Stimulated activated memory B cell treated with anti-CD40 and anti-IgM and Interleukin-4, amounts not matched to agents 10 μg/mL and 1 μg/mL and 100 μg/mL, for 72 hours (primary cell): ENCODE results near the gene GALNT17.

Experiments used
- ATAC-seq: fragments of 150-1000 bp; cut with Tn5 transposase; 2 replicates; pipeline ENCODE4 v1.10.0; 2021
- H3K27ac Mint-ChIP-seq: one replicate; pipeline ENCODE4 v1.8.0; 2022; ENCODE audit warnings: mild to moderate bottlenecking, mixed read lengths
- H3K27me3 Mint-ChIP-seq: one replicate; pipeline ENCODE4 v1.8.0; 2022; ENCODE audit warnings: mixed read lengths
- H3K36me3 Mint-ChIP-seq: one replicate; pipeline ENCODE4 v1.8.0; 2022; ENCODE audit warnings: mixed read lengths
- H3K4me1 Mint-ChIP-seq: one replicate; pipeline ENCODE4 v1.8.0; 2022; ENCODE audit warnings: mixed read lengths
- H3K4me3 Mint-ChIP-seq: one replicate; pipeline ENCODE4 v1.8.0; 2022; ENCODE audit warnings: mild to moderate bottlenecking, moderate library complexity, mixed read lengths
- H3K9me3 Mint-ChIP-seq: one replicate; pipeline ENCODE4 v1.8.0; 2022; ENCODE audit warnings: mixed read lengths

Gene GALNT17

DNA sequence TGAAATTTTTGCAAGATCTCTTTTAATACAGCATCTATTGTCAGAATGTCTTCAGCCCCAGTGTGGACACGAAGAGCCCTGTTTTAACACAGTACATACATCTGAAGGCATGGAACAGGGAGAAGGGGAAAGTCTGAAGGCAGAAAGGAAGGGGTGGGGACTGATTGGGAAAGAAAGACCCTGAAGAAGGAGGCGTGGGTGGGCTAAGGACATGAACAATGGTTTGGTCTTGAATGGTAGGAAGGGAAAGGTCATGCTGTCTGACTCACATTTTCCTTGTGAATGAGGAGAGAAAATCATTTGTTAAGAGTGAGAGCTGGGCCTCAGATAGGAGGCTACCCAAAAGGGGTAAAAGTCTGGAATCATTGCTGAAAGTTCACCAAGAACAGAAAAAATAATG, 297.1 kb downstream of the GALNT17 start:
- Mint-ChIP-seq H3K27me3 (no peaks in the 10 kb centered on the region), H3K36me3 (no peaks in the 10 kb centered on the region), H3K4me1 (no peaks in the 10 kb centered on the region), H3K4me3 (no peak overlapping the region), H3K27ac (no peak overlapping the region), H3K9me3 (peaks cover 2% of the 10 kb centered on the region)
- ATAC-seq = no peak

DNA sequence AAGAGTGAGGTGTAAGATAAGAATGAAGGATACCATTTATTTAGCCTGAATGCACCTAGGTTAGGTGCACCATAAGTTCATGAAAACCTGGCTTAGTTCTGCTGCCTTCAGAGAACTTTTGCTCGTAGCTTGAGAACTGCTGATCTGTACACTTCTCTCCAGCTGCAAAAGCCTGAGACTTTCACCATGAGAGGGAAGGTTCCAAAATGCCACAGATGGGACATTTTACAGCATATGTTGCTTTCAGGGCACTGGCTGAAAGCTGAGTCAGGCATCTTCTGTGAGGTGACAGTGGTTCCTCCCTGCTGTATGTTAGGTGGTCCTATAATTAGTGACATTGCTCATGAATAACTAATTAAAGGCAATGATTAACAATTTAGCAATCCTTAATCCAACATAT, 298.3 kb downstream of the GALNT17 start:
- H3K4me3 Mint-ChIP-seq = no peak overlapping the region
- no peaks in the 10 kb centered on the region for H3K27me3 Mint-ChIP-seq
- ATAC-seq = no peak
- no peak overlapping the region for H3K27ac Mint-ChIP-seq
- H3K9me3 Mint-ChIP-seq = peaks cover 2% of the 10 kb centered on the region
- H3K4me1 Mint-ChIP-seq = no peaks in the 10 kb centered on the region
- no peaks in the 10 kb centered on the region for H3K36me3 Mint-ChIP-seq

DNA sequence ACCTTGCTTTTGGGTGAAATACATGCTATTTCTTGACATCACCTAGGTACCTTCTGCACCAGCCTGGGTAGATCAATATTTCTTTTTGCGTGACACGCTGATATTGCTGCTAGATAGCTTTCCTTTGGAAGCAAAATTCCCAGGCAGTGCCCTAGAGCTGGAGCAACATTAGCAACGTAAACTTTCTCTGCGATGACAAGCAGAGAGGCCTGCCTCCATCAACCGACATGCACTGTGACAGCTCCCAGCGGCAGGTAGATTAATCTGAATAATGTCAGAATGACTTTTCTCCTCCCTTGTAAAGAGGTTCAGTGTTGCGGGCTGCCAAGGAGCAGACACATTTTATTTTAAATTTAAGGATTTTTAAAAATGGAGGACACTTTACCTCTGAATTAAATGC, 307.4 kb downstream of the GALNT17 start:
- no peak overlapping the region for H3K4me3 Mint-ChIP-seq
- no peaks in the 10 kb centered on the region for H3K27me3 Mint-ChIP-seq
- ATAC-seq = no peak
- H3K27ac Mint-ChIP-seq = no peak overlapping the region
- H3K36me3 Mint-ChIP-seq = no peaks in the 10 kb centered on the region
- H3K4me1 Mint-ChIP-seq = no peaks in the 10 kb centered on the region
- peaks cover 12% of the 10 kb centered on the region for H3K9me3 Mint-ChIP-seq

DNA sequence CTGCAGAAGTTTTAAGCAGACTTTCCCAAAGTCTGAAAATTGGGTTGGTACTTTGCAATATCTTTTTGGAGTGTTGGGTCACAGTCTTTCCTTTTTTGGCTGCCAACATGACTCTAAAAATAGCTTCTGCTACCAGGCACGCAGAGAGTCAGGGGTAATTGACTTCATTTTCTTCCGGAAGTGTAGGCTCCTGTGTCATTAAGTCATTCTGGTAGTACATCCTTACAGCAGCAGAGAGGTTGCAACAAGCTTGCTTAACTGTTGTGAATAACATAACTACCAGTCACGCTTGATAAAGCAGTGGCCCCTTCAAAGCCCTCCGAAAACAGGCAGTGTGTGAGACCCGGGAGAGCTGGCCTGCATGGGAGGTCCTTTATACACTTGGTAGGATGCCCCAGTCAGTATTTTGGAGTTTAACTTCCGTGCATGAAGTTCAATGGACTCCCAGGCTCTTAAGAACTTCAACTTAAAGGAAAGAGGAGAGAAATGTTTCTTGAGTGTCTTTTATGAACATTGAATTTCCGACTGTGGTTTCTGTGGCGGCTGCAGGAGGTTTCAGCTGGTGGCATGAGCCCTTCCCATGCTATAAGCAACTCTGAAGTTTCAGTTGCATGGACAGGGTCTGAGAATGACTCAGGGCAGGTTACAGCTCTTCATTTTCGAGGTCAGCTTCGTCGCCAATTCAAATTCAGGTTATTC, 310.7 kb downstream of the GALNT17 start:
- Mint-ChIP-seq H3K27me3 (no peaks in the 10 kb centered on the region), H3K4me1 (no peaks in the 10 kb centered on the region), H3K36me3 (no peaks in the 10 kb centered on the region), H3K4me3 (no peak overlapping the region), H3K9me3 (peaks cover 11% of the 10 kb centered on the region), H3K27ac (no peak overlapping the region)
- no peak for ATAC-seq

DNA sequence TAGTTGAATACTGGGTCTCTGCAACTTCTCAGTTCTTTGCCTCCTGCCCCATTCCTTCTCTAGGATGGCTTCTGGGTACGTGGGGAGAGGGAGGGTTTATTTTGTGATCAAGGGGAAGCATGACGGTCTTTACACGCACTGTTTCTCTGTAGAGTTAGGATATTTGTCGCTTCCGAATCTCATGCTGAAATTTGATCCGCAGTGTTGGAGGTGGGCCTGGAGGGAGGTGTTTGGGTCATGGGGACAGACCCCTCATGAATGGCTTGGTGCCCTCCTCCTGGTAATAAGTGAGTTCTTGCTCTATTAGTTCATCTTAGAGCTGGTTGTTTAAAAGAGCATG, 311.2 kb downstream of the GALNT17 start:
- Mint-ChIP-seq H3K27me3 (no peaks in the 10 kb centered on the region), H3K4me3 (no peak overlapping the region), H3K36me3 (no peaks in the 10 kb centered on the region), H3K4me1 (no peaks in the 10 kb centered on the region), H3K27ac (no peak overlapping the region), H3K9me3 (peaks cover 15% of the 10 kb centered on the region)
- ATAC-seq = no peak

DNA sequence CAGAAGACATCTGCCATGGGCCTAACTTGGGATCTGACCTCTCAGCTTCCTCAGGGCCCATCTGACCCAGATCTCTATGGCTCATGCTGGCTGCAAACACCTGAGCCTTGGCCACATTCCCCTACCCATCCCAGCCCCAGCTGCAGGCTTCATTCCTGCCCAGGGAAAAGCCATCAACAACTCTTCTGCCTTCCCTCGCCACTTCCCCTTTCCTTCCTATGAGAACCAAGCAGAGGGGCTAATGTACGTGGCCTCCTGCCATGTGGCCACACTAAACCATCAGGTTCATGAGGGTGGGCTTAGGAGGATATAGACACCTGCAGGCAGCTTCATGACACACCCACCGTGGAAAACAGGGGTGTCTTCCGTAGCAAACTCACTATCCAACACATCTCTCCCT, 312.2 kb downstream of the GALNT17 start:
- Mint-ChIP-seq H3K36me3 (no peaks in the 10 kb centered on the region), H3K27ac (no peak overlapping the region), H3K27me3 (no peaks in the 10 kb centered on the region), H3K4me1 (no peaks in the 10 kb centered on the region), H3K9me3 (peaks cover 16% of the 10 kb centered on the region), H3K4me3 (no peak overlapping the region)
- ATAC-seq = no peak

DNA sequence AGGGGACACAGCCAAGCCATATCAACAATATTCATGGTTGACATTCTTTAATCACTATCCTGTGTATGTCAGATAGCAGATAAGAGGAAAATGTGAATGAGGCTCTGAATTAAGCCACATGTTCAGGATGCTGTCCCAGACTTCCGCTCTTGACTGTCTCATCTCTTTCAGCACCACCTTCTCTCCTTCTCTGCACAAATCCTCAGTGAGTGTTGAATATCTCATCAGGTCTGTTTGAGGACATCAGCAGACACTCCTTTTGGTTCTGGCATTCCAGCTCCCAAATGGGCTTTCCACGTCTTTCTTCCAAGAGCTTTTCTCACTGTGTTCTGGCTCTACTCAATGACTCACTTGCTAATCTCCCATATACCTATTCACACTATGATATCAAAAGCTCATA, 321.7 kb downstream of the GALNT17 start:
- H3K9me3 Mint-ChIP-seq = peaks cover 3% of the 10 kb centered on the region
- no peak for ATAC-seq
- no peak overlapping the region for H3K27ac Mint-ChIP-seq
- no peak overlapping the region for H3K4me3 Mint-ChIP-seq
- no peaks in the 10 kb centered on the region for H3K36me3 Mint-ChIP-seq
- H3K27me3 Mint-ChIP-seq = no peaks in the 10 kb centered on the region
- no peaks in the 10 kb centered on the region for H3K4me1 Mint-ChIP-seq

DNA sequence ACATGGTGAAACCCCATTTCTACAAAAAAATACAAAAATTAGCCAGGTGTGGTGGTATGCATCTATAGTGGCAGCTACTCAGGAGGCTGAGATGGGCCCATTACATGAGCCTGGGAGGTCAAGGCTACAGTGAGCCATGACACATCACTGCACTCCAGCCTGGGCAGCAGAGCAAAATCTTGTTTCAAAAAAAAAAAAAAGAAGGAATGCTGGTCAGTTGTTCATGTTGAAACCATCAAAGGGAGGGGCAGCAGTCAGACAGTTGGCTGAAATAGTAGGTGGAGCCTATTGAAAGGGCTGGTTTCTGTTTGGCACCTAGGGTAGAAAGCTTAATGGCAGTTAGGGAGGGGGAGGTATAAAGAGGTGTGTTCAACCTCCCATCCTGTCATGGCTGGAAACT, 323.0 kb downstream of the GALNT17 start:
- Mint-ChIP-seq H3K9me3 (peaks cover 3% of the 10 kb centered on the region), H3K27ac (no peak overlapping the region), H3K36me3 (no peaks in the 10 kb centered on the region), H3K4me1 (no peaks in the 10 kb centered on the region), H3K4me3 (no peak overlapping the region), H3K27me3 (no peaks in the 10 kb centered on the region)
- ATAC-seq = no peak

DNA sequence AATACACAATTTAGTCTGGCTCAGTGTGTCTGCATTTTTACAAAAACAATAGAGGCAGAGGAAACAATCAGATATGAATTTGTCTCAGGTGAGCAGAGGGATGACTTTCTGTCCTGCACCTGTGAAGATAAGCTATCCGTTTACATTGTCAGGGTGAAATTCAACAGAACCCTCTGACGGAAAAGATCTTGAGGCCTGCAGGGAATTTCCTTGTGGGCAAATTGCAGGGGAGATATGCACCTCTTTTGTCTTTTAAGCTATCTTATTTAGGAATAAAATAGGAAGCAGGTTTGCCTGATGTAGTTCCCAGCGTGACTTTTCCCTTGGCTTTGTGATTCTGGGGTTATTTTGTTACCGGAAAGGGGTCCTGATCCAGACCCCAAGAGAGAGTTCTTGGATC, 325.1 kb downstream of the GALNT17 start:
- no peaks in the 10 kb centered on the region for H3K36me3 Mint-ChIP-seq
- H3K4me1 Mint-ChIP-seq = no peaks in the 10 kb centered on the region
- H3K27me3 Mint-ChIP-seq = no peaks in the 10 kb centered on the region
- peaks cover 6% of the 10 kb centered on the region for H3K9me3 Mint-ChIP-seq
- ATAC-seq = no peak
- H3K27ac Mint-ChIP-seq = no peak overlapping the region
- H3K4me3 Mint-ChIP-seq = no peak overlapping the region

DNA sequence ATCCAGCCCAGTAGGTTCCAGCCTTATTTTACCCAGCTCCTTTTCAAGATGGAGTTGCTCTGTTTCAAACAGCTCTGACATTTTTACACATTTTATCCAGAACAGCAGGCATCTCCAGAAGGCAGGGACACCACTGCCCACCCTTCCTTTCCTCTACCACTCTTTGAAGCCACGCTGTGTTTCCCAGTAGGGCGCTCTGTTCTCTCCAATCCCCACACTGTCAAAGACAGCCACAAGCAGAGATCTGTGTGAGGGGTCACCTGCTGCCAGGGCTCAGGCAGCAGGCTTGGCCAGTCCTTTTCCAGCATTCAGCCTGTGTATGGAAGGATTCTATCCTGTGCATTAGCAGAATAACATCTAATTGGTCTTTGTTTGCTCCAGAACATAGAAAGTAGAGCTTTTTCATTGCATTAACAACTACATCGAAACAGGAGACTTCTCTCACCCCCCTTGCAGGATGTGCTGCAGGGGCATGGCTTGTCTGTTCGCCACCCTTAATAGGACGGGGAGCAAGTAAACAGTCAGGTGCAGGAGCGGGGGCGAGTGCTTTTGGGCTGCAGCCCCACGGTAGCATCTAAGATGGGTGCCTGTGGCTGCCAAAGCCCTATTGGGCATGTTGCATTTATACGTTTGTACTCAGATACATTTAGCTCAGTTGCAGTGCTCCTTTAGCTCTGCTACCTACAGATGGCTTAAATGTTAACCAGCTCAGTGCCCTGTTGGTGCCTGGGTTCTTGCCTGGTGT, 326.1 kb downstream of the GALNT17 start:
- no peak for ATAC-seq
- H3K27me3 Mint-ChIP-seq = no peaks in the 10 kb centered on the region
- no peaks in the 10 kb centered on the region for H3K4me1 Mint-ChIP-seq
- H3K27ac Mint-ChIP-seq = no peak overlapping the region
- no peaks in the 10 kb centered on the region for H3K36me3 Mint-ChIP-seq
- peaks cover 8% of the 10 kb centered on the region for H3K9me3 Mint-ChIP-seq
- no peak overlapping the region for H3K4me3 Mint-ChIP-seq

DNA sequence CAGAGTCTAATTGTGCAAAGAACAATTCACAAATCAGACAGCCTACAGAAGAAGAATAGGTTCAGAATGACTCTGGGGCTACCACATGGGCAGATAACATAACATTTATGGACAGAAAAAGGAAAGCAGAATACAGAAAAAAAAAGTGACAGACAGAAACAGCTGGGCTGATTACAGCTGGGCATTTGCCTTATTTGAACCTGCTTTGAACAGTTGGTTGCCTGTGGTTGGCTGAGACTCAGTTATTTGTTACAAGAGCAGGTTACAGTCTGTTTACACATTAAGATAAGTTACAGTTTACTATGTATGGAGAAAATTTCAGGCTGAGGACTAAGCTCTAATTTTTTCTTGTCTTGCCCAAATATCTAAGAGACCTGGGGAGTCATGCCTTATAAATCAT, 327.2 kb downstream of the GALNT17 start:
- no peak overlapping the region for H3K27ac Mint-ChIP-seq
- H3K4me1 Mint-ChIP-seq = no peaks in the 10 kb centered on the region
- H3K27me3 Mint-ChIP-seq = no peaks in the 10 kb centered on the region
- H3K4me3 Mint-ChIP-seq = no peak overlapping the region
- H3K36me3 Mint-ChIP-seq = no peaks in the 10 kb centered on the region
- no peak for ATAC-seq
- H3K9me3 Mint-ChIP-seq = peaks cover 5% of the 10 kb centered on the region

DNA sequence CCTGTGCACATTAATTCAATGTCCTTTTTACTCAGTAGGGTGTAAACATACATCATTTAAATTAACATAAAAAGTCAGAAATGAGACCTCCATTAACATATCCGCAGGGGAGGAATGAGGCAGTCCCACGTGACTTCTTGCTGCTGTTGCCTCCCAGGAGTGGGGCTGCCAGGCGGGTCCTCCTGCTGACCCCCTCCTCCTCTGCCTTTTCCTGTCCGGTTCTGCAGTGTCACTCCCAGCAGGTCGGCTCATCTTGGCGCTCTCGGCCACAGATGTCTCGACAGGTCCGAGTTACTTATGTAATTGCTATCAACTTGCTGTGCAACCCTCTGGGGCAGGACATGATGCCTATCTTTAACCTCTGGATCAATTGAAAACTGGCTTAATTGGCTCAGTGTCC, 329.6 kb downstream of the GALNT17 start:
- no peak overlapping the region for H3K27ac Mint-ChIP-seq
- peaks cover 5% of the 10 kb centered on the region for H3K9me3 Mint-ChIP-seq
- H3K27me3 Mint-ChIP-seq = no peaks in the 10 kb centered on the region
- no peaks in the 10 kb centered on the region for H3K4me1 Mint-ChIP-seq
- ATAC-seq = no peak
- H3K4me3 Mint-ChIP-seq = no peak overlapping the region
- H3K36me3 Mint-ChIP-seq = no peaks in the 10 kb centered on the region

DNA sequence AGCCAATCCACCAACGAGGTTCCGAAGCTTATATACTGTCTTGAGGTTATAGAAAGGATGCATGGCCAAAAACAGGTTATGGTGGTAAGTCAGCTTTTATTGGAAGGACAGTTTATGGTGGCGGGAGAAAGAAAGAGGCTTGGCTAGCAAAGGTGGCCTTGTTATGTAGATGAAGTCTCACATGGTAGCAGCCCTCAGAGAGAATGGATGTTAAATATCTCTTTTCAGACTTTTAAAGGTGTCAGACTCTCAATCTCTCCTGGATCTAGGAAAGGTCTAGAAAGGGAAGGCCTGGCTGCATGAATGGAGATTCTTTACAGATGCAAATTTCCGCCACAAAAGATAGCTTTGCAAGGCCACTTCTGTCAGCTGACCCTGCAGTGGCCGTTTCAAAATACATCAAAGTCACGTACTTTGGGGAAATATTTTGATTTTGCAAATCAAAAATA, 333.8 kb downstream of the GALNT17 start:
- Mint-ChIP-seq H3K4me1 (no peaks in the 10 kb centered on the region), H3K27me3 (no peaks in the 10 kb centered on the region), H3K27ac (no peak overlapping the region), H3K9me3 (peaks cover 5% of the 10 kb centered on the region), H3K36me3 (no peaks in the 10 kb centered on the region), H3K4me3 (no peak overlapping the region)
- no peak for ATAC-seq

DNA sequence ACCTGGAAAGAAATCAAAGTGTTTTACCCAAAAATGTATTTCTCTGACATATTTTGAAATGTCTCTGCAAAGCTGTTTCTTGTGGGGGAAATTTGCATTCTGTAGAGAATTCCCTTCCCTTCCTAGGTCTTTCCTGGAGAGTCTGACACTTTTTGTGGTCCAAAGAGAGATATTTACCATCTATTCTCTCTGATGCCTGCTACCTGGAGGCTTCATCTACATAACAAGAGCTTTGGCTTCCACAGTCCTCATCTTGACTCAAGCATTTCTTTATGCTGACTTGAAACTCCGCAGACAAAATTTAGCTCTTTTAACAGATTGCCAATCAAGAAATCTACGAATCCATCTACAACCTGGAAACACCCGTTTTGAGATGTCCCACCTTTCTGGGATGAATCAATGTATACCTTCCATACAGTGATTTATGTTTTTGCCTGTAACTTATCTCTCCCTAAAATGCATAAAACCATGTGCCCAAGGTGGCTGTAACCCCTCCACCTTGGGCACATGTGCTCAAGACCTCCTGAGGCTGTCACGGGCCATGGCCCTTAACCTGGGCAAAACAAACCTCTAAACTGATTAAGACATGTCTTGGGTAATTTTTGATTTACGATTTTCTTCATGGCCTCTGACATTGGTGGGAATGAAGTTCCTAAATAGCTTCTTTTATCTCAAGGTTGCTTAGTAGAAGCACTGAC, 334.7 kb downstream of the GALNT17 start:
- Mint-ChIP-seq H3K27me3 (no peaks in the 10 kb centered on the region), H3K4me1 (no peaks in the 10 kb centered on the region), H3K27ac (no peak overlapping the region), H3K36me3 (no peaks in the 10 kb centered on the region), H3K4me3 (no peak overlapping the region), H3K9me3 (peaks cover 5% of the 10 kb centered on the region)
- ATAC-seq = no peak

DNA sequence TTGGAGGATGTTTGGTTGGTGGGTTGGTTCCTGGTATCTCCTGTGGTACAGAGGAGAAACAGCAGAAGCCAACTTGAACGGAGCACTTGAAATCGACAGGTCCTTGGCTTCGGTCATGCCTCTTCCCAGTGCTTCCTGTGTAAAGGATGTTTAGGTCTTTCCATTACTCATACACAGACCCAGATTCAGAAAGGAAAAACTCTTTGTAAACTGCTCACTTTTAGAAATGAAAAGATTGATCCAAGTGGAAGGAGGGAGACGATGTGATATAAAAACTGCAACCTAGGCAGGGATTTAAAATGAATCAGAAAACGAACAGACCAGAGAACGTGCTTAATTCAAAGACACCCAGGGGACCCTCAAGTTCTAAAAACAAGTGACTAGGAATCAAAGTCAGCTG, 338.4 kb downstream of the GALNT17 start:
- H3K27ac Mint-ChIP-seq = no peak overlapping the region

DNA sequence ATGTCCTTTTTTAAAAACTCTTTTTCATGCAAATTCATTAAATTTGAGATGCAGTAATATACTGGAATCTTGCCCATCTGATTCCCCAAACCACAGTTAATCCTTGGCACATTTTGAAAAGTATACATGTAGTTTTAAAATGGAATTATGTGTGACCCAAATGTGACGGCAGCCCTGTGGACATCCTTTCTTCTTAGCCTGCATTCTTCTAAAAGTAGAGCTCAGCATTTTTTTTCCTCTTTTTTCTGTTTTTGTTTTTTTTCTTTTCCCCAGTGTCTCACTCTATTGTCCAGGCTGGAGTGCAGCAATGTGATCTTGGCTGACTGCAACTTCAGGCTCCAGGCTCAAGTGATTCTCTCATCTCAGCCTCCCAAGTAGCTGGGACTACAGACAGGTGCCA, 338.9 kb downstream of the GALNT17 start:
- no peak overlapping the region for H3K27ac Mint-ChIP-seq
- no peaks in the 10 kb centered on the region for H3K27me3 Mint-ChIP-seq
- no peak for ATAC-seq
- no peak overlapping the region for H3K4me3 Mint-ChIP-seq
- H3K9me3 Mint-ChIP-seq = peaks cover 6% of the 10 kb centered on the region
- no peaks in the 10 kb centered on the region for H3K4me1 Mint-ChIP-seq
- no peaks in the 10 kb centered on the region for H3K36me3 Mint-ChIP-seq

More for the DNA sequence above, 338.4 kb downstream of the GALNT17 start:
- peaks cover 6% of the 10 kb centered on the region for H3K9me3 Mint-ChIP-seq
- no peak overlapping the region for H3K4me3 Mint-ChIP-seq
- H3K4me1 Mint-ChIP-seq = no peaks in the 10 kb centered on the region
- no peaks in the 10 kb centered on the region for H3K27me3 Mint-ChIP-seq
- no peak for ATAC-seq
- no peaks in the 10 kb centered on the region for H3K36me3 Mint-ChIP-seq
